WTC11 (cell line): ENCODE data around the gene SMIM20. TPM values are rescaled to one million over a fixed set of nuclear protein-coding genes. Genes with fewer than 3 reads are reported as not detected.

Experiments used
- ATAC-seq: fragments of 200-7000 bp; cut with Tn5 transposase; 2 replicates; pipeline ENCODE4 v1.10.0; 2021; ENCODE audit warnings: mild to moderate bottlenecking, moderate library complexity
- CTCF ChIA-PET: fragments of 300-600 bp; sonication (Branson Sonifier 250); formaldehyde crosslinking; loops from one replicate; lab custom pipeline; 2021; ENCODE audit warnings: antibody characterized with exemption; lab: Charles Lee
- POLR2A ChIA-PET: fragments of 350-600 bp; sonication (Branson Sonifier 250); formaldehyde crosslinking; loops from one replicate; lab custom pipeline; 2021; ENCODE audit warnings: antibody characterized with exemption; lab: Charles Lee
- DNase-seq: peaks from one replicate; pipeline ENCODE4 v3.0.0; 2021; ENCODE audit warnings: low spot score
- H3K27ac Mint-ChIP-seq: 2 replicates; pipeline ENCODE4 v1.8.0; 2021; ENCODE audit warnings: mixed read lengths
- H3K27me3 Mint-ChIP-seq: 2 replicates; pipeline ENCODE4 v1.8.0; 2021; ENCODE audit warnings: low read depth, mild to moderate bottlenecking, moderate library complexity, mixed read lengths
- H3K36me3 Mint-ChIP-seq: 2 replicates; pipeline ENCODE4 v1.8.0; 2021; ENCODE audit warnings: mixed read lengths
- H3K4me1 Mint-ChIP-seq: 2 replicates; pipeline ENCODE4 v1.8.0; 2022; ENCODE audit warnings: mixed read lengths
- H3K4me3 Mint-ChIP-seq: 2 replicates; pipeline ENCODE4 v1.8.0; 2021; ENCODE audit warnings: mild to moderate bottlenecking, moderate library complexity, mixed read lengths
- H3K9me3 Mint-ChIP-seq: 2 replicates; pipeline ENCODE4 v1.8.0; 2021; ENCODE audit warnings: mixed read lengths
- ATF1 ChIP-seq: sonication (generic); formaldehyde crosslinking; IDR thresholded peaks from 2 replicates; pipeline ENCODE4 v1.8.1; 2023; ENCODE audit warnings: mild to moderate bottlenecking, moderate library complexity, missing genetic modification reagents
- CBFB ChIP-seq: sonication (generic); formaldehyde crosslinking; IDR thresholded peaks from 2 replicates; pipeline ENCODE4 v1.8.1; 2022; ENCODE audit warnings: mild to moderate bottlenecking, low read depth, missing genetic modification reagents
- GRHL2 ChIP-seq: fragments of 250-450 bp; sonication (Bioruptor Pico); IDR thresholded peaks from 2 replicates; pipeline ENCODE4 v1.8.0; 2022; ENCODE audit warnings: mild to moderate bottlenecking, moderate library complexity; ENCODE audit not compliant: insufficient replicate concordance, severe bottlenecking
- IRF2 ChIP-seq: sonication (generic); formaldehyde crosslinking; IDR thresholded peaks from 2 replicates; pipeline ENCODE4 v1.8.0; 2022; ENCODE audit warnings: low read depth, missing genetic modification reagents, borderline replicate concordance
- NR1H2 ChIP-seq: sonication (generic); formaldehyde crosslinking; IDR thresholded peaks from 2 replicates; pipeline ENCODE4 v1.9.0; 2021; ENCODE audit warnings: mild to moderate bottlenecking, moderate library complexity, missing genetic modification reagents
- OVOL2 ChIP-seq: fragments of 250-450 bp; sonication (Bioruptor Pico); IDR thresholded peaks from 2 replicates; pipeline ENCODE4 v1.9.0; 2021; ENCODE audit warnings: mild to moderate bottlenecking, borderline replicate concordance
- RELA ChIP-seq: sonication (generic); formaldehyde crosslinking; IDR thresholded peaks from 2 replicates; pipeline ENCODE4 v1.8.1; 2022; ENCODE audit warnings: missing genetic modification reagents, mild to moderate bottlenecking, borderline replicate concordance
- SMAD4 ChIP-seq: sonication (generic); formaldehyde crosslinking; IDR thresholded peaks from 2 replicates; pipeline ENCODE4 v1.8.0; 2022; ENCODE audit warnings: mild to moderate bottlenecking, missing genetic modification reagents
- SOX15 ChIP-seq: fragments of 250-450 bp; sonication (Bioruptor Pico); IDR thresholded peaks from 2 replicates; pipeline ENCODE4 v1.9.0; 2021; ENCODE audit warnings: mild to moderate bottlenecking
- ZNF232 ChIP-seq: sonication (generic); formaldehyde crosslinking; IDR thresholded peaks from 2 replicates; pipeline ENCODE4 v1.8.0; 2022; ENCODE audit warnings: mild to moderate bottlenecking, missing genetic modification reagents
- ZNF317 ChIP-seq: sonication (generic); formaldehyde crosslinking; IDR thresholded peaks from 2 replicates; pipeline ENCODE4 v1.8.1; 2023; ENCODE audit warnings: low read depth, mild to moderate bottlenecking, moderate library complexity, missing genetic modification reagents, borderline replicate concordance
- ZNF416 ChIP-seq: fragments of 250-450 bp; sonication (Bioruptor Pico); IDR thresholded peaks from 2 replicates; pipeline ENCODE4 v1.9.0; 2021; ENCODE audit warnings: mild to moderate bottlenecking, inconsistent platforms
- total RNA-seq: library from RNA; stranded (reverse); gene quantifications from 3 replicates; pipeline ENCODE4 v1.2.3, GENCODE V29; 2021
- TF ChIP-seq, protein P1 (sequence below): sonication (generic); formaldehyde crosslinking; IDR thresholded peaks from 2 replicates; pipeline ENCODE4 v1.8.1; 2022; ENCODE audit warnings: low read depth, missing genetic modification reagents, borderline replicate concordance
- TF ChIP-seq, protein P2 (sequence below): sonication (generic); formaldehyde crosslinking; IDR thresholded peaks from 2 replicates; pipeline ENCODE4 v1.8.1; 2023; ENCODE audit warnings: mild to moderate bottlenecking, missing genetic modification reagents
- TF ChIP-seq, protein P3 (sequence below): fragments of 200-600 bp; IDR thresholded peaks from 2 replicates; pipeline ENCODE4 v1.8.0; 2022; ENCODE audit warnings: antibody characterized with exemption
- TF ChIP-seq, protein P4 (sequence below): sonication (generic); formaldehyde crosslinking; IDR thresholded peaks from 2 replicates; pipeline ENCODE4 v1.8.0; 2022; ENCODE audit warnings: mild to moderate bottlenecking, missing genetic modification reagents
- TF ChIP-seq, protein P5 (sequence below): sonication (generic); formaldehyde crosslinking; IDR thresholded peaks from 2 replicates; pipeline ENCODE4 v1.8.1; 2022; ENCODE audit warnings: mild to moderate bottlenecking, moderate library complexity, missing genetic modification reagents
- TF ChIP-seq, protein P6 (sequence below): fragments of 250-450 bp; sonication (Bioruptor Pico); IDR thresholded peaks from 2 replicates; pipeline ENCODE4 v1.9.0; 2021; ENCODE audit warnings: moderate library complexity, mild to moderate bottlenecking, inconsistent platforms, borderline replicate concordance
- TF ChIP-seq, protein P7 (sequence below): sonication (generic); formaldehyde crosslinking; IDR thresholded peaks from 2 replicates; pipeline ENCODE4 v1.8.0; 2023; ENCODE audit warnings: mild to moderate bottlenecking, missing genetic modification reagents

Gene SMIM20
- total RNA-seq, 1 experiment from 2014 or later = 39.4 TPM

DNA sequence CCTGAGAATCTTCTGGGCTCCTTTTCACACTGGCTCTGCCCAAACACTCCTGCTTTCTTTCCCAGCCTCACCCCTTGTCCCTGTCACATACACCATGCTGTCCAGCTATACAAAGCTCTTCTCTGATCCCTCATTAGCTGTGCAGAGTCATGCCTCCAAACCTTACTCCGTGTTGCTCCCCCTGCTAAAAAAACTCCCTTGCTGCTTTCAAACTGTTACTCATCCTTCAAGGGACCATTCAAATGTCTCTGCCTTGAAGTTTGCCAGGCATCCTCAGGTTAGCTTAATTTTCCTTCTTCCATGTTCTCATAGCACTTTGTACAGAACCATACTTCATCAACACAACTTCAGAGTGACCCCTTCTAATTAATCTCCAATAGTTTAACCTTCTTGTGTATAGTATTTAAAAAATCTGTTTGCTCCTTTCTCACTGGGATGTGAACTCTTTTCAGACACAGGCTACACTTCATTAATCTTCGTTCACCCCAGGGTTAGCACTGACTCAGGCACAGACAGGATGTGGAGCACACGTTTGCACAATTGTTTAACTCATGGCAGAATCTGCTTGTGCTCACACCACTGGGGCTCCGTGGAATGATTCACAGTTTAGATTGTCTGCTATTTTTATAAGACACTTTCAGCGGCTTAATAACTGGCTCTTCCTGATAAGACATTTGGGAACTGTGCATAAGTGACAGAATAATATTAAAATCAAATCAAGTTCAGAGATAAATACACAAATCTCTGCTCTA, 29.8 kb upstream of the SMIM20 start:
- H3K36me3 Mint-ChIP-seq = no peaks in the 10 kb centered on the region
- no peak overlapping the region for H3K4me3 Mint-ChIP-seq
- CTCF ChIA-PET = no interaction called here
- H3K4me1 Mint-ChIP-seq = peaks cover 3% of the 10 kb centered on the region; the same call in 1 of the 2 replicates
- H3K27ac Mint-ChIP-seq = no peak overlapping the region
- peaks cover 4% of the 10 kb centered on the region; the same call in 1 of the 2 replicates for H3K9me3 Mint-ChIP-seq
- no peaks in the 10 kb centered on the region for H3K27me3 Mint-ChIP-seq
- DNase-seq = no peak
- TF ChIP-seq, protein P1, sequence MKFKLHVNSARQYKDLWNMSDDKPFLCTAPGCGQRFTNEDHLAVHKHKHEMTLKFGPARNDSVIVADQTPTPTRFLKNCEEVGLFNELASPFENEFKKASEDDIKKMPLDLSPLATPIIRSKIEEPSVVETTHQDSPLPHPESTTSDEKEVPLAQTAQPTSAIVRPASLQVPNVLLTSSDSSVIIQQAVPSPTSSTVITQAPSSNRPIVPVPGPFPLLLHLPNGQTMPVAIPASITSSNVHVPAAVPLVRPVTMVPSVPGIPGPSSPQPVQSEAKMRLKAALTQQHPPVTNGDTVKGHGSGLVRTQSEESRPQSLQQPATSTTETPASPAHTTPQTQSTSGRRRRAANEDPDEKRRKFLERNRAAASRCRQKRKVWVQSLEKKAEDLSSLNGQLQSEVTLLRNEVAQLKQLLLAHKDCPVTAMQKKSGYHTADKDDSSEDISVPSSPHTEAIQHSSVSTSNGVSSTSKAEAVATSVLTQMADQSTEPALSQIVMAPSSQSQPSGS = no peak
- no peak for TF ChIP-seq ZNF416 (CRISPR knock-in tag)
- TF ChIP-seq, protein P2, sequence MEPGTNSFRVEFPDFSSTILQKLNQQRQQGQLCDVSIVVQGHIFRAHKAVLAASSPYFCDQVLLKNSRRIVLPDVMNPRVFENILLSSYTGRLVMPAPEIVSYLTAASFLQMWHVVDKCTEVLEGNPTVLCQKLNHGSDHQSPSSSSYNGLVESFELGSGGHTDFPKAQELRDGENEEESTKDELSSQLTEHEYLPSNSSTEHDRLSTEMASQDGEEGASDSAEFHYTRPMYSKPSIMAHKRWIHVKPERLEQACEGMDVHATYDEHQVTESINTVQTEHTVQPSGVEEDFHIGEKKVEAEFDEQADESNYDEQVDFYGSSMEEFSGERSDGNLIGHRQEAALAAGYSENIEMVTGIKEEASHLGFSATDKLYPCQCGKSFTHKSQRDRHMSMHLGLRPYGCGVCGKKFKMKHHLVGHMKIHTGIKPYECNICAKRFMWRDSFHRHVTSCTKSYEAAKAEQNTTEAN = no peak
- no peak for TF ChIP-seq RELA (CRISPR knock-in tag)
- TF ChIP-seq, protein P3, sequence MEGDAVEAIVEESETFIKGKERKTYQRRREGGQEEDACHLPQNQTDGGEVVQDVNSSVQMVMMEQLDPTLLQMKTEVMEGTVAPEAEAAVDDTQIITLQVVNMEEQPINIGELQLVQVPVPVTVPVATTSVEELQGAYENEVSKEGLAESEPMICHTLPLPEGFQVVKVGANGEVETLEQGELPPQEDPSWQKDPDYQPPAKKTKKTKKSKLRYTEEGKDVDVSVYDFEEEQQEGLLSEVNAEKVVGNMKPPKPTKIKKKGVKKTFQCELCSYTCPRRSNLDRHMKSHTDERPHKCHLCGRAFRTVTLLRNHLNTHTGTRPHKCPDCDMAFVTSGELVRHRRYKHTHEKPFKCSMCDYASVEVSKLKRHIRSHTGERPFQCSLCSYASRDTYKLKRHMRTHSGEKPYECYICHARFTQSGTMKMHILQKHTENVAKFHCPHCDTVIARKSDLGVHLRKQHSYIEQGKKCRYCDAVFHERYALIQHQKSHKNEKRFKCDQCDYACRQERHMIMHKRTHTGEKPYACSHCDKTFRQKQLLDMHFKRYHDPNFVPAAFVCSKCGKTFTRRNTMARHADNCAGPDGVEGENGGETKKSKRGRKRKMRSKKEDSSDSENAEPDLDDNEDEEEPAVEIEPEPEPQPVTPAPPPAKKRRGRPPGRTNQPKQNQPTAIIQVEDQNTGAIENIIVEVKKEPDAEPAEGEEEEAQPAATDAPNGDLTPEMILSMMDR = no peak
- TF ChIP-seq OVOL2 = no peak
- no peak for TF ChIP-seq SMAD4 (CRISPR knock-in tag)
- TF ChIP-seq, protein P4, sequence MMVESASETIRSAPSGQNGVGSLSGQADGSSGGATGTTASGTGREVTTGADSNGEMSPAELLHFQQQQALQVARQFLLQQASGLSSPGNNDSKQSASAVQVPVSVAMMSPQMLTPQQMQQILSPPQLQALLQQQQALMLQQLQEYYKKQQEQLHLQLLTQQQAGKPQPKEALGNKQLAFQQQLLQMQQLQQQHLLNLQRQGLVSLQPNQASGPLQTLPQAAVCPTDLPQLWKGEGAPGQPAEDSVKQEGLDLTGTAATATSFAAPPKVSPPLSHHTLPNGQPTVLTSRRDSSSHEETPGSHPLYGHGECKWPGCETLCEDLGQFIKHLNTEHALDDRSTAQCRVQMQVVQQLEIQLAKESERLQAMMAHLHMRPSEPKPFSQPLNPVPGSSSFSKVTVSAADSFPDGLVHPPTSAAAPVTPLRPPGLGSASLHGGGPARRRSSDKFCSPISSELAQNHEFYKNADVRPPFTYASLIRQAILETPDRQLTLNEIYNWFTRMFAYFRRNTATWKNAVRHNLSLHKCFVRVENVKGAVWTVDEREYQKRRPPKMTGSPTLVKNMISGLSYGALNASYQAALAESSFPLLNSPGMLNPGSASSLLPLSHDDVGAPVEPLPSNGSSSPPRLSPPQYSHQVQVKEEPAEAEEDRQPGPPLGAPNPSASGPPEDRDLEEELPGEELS (CRISPR knock-in tag) = no peak
- TF ChIP-seq, protein P5, sequence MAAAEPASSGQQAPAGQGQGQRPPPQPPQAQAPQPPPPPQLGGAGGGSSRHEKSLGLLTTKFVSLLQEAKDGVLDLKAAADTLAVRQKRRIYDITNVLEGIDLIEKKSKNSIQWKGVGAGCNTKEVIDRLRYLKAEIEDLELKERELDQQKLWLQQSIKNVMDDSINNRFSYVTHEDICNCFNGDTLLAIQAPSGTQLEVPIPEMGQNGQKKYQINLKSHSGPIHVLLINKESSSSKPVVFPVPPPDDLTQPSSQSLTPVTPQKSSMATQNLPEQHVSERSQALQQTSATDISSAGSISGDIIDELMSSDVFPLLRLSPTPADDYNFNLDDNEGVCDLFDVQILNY (CRISPR knock-in tag) = no peak
- TF ChIP-seq ATF1 (CRISPR knock-in tag) = no peak
- no peak for TF ChIP-seq NR1H2 (CRISPR knock-in tag)
- no peak for TF ChIP-seq SOX15 (CRISPR knock-in tag)
- TF ChIP-seq, protein P6, sequence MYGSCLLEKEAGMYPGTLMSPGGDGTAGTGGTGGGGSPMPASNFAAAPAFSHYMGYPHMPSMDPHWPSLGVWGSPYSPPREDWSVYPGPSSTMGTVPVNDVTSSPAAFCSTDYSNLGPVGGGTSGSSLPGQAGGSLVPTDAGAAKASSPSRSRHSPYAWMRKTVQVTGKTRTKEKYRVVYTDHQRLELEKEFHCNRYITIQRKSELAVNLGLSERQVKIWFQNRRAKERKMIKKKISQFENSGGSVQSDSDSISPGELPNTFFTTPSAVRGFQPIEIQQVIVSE (CRISPR knock-in tag) = no peak
- no peak for TF ChIP-seq GRHL2
- TF ChIP-seq, protein P7, sequence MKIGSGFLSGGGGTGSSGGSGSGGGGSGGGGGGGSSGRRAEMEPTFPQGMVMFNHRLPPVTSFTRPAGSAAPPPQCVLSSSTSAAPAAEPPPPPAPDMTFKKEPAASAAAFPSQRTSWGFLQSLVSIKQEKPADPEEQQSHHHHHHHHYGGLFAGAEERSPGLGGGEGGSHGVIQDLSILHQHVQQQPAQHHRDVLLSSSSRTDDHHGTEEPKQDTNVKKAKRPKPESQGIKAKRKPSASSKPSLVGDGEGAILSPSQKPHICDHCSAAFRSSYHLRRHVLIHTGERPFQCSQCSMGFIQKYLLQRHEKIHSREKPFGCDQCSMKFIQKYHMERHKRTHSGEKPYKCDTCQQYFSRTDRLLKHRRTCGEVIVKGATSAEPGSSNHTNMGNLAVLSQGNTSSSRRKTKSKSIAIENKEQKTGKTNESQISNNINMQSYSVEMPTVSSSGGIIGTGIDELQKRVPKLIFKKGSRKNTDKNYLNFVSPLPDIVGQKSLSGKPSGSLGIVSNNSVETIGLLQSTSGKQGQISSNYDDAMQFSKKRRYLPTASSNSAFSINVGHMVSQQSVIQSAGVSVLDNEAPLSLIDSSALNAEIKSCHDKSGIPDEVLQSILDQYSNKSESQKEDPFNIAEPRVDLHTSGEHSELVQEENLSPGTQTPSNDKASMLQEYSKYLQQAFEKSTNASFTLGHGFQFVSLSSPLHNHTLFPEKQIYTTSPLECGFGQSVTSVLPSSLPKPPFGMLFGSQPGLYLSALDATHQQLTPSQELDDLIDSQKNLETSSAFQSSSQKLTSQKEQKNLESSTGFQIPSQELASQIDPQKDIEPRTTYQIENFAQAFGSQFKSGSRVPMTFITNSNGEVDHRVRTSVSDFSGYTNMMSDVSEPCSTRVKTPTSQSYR (CRISPR knock-in tag) = no peak
- no peak for TF ChIP-seq ZNF232 (CRISPR knock-in tag)
- TF ChIP-seq ZNF317 (CRISPR knock-in tag) = no peak
- TF ChIP-seq CBFB (CRISPR knock-in tag) = no peak
- TF ChIP-seq IRF2 (CRISPR knock-in tag) = no peak
- no peak for ATAC-seq
- POLR2A ChIA-PET = no interaction called here
